ENCODE measurements around the gene ATPAF1.

ATPAF1 gene

GRCh38 chr1:46603858-46604549 is 64.2 kb downstream of the ATPAF1 start, which contains the start of gene MKNK1:
MKNK1 (minus strand) TSS chr1:46604268; CDS start chr1:46583327, 20,941 bp downstream.
- intact Hi-C loops (cut with DNase I): no loop called here

GRCh38 chr1:46603481-46603857 is 64.7 kb downstream of the ATPAF1 start:
- intact Hi-C loops (cut with DNase I): no loop called here
- DNase-seq: peak in 2 of 42 donors; percentile 22 to 54

More at GRCh38 chr1:46603858-46604549, 64.2 kb downstream of the ATPAF1 start, which contains the start of gene MKNK1:
- DNase-seq: peak; percentile 80 to 97 (median 92)

DNA sequence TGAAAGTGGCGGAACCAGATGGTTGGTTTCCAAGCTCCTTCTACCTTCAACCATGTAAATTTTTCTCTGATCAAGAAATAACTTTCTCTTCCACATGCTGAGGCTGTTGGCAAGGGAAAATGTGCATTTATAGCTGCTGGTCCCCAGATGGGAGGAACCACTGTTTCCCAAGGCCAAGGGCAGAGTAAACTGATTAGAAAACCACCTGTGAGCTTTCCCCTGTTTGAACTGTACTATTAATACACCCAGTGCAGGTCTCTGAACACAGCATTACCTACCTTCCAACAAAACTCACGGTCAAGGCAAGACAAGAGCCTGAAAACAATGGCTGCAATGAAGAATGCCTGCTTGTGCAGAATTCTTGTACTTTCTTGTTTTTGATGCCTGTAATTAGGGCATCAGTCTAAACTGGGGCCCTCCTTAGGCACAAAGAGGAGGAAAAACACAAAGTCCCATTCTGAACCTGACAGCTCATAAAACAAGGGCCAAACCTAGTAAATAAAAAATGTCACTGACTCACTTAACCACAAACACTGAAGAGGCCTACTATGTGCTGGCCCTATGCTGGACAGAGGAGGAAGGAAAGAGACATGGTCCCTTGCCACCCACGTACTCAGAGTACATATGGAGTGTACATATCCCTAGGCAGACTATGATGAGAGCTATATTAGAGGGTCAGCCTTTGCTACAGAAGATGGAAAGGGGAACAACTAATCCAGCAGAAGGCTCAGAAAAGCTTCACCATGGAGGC is 66.7 kb downstream of the ATPAF1 start:
- intact Hi-C loops (cut with DNase I): no loop called here
- no peak for DNase-seq

- intact Hi-C loops (cut with DNase I): no loop called here
- DNase-seq: no peak
These were observed 68.8 kb downstream of the ATPAF1 start for GRCh38 chr1:46599059-46599970.

- intact Hi-C loops (cut with DNase I): no loop called here
- DNase-seq: no peak
These were observed 71.3 kb downstream of the ATPAF1 start for GRCh38 chr1:46596846-46597245.

GRCh38 chr1:46596036-46596435 is 72.1 kb downstream of the ATPAF1 start:
- no peak for DNase-seq
- intact Hi-C loops (cut with DNase I): no loop called here

DNA sequence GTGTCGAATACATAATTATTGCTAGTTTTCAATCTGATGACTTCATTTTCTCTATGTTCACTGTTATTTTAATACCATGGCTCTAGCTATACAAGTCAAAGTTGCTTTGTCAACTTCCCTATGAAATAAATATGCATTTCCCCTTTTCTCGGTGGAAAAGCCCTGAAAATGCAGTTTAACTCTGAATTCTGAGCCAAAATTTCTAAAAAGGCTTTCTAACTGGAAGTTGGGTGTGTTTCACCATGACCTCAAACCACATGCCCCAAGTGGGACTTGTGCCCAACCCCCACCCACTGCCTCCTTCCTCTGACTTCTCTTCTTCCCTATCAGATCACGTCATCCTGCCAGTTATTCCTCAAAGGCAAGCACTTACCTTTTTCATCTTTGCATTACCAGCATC is 73.0 kb downstream of the ATPAF1 start:
- intact Hi-C loops (cut with DNase I): no loop called here
- DNase-seq: peak in 20 of 42 donors; percentile 31 to 68 (median 52)

DNA sequence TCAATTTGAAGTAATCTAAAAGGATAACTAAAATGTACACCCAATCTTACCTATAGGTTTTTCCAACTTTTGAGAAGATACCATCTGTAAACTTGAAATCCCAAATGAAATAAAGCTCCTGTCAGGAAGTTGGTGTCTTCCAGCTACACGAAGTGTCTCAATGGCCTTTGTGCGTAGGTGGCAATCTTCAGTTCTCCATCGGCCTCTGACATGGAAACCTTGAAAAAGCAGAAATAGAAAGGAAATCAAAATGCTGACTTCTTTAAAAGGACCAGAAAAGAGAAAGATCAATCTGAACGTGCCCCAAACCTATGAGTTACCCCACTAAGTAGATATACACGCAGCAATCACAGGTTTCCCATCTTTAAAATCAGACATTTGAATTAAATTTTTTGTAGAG is 74.1 kb downstream of the ATPAF1 start:
- intact Hi-C loops (cut with DNase I): no loop called here
- DNase-seq: no peak

DNA sequence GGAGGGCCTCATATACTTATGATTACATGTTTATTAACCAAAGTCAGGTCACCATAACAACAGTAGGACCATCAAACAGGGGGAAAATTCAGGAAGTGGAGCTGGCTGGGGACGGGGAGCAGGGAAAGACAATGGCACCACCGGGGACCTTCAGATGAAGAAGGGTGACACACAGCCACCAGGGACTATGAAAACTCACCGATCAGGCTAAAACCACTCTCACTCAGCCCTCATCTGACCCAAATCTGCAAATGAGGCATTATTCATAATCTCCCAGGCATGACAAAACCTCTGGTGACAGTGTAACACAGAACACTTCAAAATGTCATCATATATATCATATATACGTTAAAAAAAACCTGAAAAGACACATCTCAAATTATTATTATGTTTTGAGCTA is 75.3 kb downstream of the ATPAF1 start:
- no peak for DNase-seq
- intact Hi-C loops (cut with DNase I): no loop called here

DNA sequence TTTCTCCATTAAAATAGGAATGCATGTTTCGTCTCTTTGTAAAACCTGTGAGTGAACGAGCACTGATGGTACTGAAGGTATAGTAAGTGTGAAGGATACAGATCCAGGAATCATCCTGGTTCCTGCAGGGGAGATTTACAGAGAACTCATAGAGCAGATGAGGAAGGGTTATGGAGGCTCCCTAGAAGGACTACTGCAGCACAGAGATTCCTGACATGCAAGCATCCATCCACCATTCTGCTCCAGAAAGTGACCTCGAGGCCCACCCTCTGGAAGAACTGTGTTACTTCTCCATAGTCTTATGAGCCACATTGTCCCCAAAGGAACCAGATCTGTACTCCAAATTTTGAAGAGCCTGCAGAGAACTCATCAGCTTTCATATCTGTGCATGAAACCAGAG is 78.6 kb downstream of the ATPAF1 start:
- intact Hi-C loops (cut with DNase I): no loop called here
- DNase-seq: no peak

GRCh38 chr1:46587069-46587468 is 81.1 kb downstream of the ATPAF1 start:
- intact Hi-C loops (cut with DNase I): no loop called here
- DNase-seq: peak in 30 of 42 donors; percentile 18 to 67 (median 44)

GRCh38 chr1:46585312-46585938 is 82.7 kb downstream of the ATPAF1 start:
- intact Hi-C loops (cut with DNase I): no loop called here

DNA sequence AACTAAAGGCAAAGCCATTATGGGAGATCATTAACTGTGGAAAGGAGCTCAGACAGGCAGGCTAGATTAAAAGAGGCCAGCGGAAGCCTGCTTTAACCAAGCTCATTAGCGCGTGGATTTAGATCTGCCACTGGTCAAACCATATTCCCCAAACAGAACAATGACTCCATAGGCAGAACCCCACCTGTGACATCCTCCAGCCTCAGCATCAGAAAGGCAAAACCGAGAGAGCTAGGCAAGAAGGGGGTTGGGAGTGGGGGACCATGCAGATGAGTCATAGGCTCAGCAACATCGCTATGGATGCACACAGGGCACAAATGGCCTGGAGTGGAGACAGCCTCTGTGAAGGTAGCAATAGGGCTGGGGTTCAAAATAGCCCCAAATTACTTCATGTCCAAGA is 84.7 kb downstream of the ATPAF1 start:
- intact Hi-C loops (cut with DNase I): no loop called here
- DNase-seq: no peak

More at GRCh38 chr1:46585312-46585938, 82.7 kb downstream of the ATPAF1 start:
- peak in 5 of 42 donors; percentile 26 to 60 (median 33) for DNase-seq

DNA sequence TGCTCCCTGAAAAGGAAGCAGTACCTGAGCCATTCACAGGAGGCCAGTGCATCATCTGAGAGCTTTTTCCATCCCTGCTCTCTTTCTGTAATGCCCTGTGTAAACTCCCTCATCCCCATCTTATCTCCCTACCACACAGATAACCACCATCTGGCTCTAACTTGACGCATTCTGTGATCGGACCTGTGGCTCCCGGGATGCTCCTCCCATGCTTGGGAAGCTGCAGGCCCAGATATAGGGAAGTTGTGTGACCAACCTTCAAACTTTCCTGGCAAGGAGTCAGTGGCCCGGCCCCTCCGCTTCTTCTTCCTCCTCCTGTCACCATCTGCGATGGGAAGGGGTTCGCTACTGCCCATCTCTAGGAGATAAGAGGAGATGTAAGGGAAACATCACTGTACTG is 85.2 kb downstream of the ATPAF1 start:
- DNase-seq: peak in 3 of 42 donors; percentile 36 to 50 (median 37)
- intact Hi-C loops (cut with DNase I): no loop called here
